Epithelial cell of proximal tubule (primary cell): ENCODE measurements around the gene ATP9A. TPM values are rescaled to one million over a fixed set of nuclear protein-coding genes. Genes with fewer than 3 reads are reported as not detected.

Experiments
- DNase-seq: peaks from one replicate; pipeline ENCODE4 v3.0.0-alpha.2; 2011; ENCODE audit warnings: low read depth
- H3K4me3 ChIP-seq: 2 replicates; pipeline ENCODE4 v1.5.1; 2011; ENCODE audit warnings: low read depth, mild to moderate bottlenecking, low read length
- CTCF ChIP-seq: conservative IDR thresholded peaks from 2 replicates; pipeline ENCODE4 v1.5.1; 2012; ENCODE audit warnings: low read depth, mild to moderate bottlenecking, low read length
- total RNA-seq: library from RNA; depleted of rRNA; stranded (reverse); fragments of >200 nt; gene quantifications from 2 replicates; pipeline ENCODE4 v1.2.3, GENCODE V29; 2015

The ATP9A gene
- total RNA-seq, 1 donor from 2014 or later: 22.5 TPM

GRCh38 chr20:51613580-51613979 lies 154.6 kb downstream of the ATP9A start:
- DNase-seq: no peak
- H3K4me3 ChIP-seq: no peak overlapping the region
- TF ChIP-seq CTCF: no peak

- H3K4me3 ChIP-seq: no peak overlapping the region
- TF ChIP-seq CTCF: no peak
- no peak for DNase-seq
These were observed 155.3 kb downstream of the ATP9A start for GRCh38 chr20:51612896-51613295.

GRCh38 chr20:51611625-51611890 lies 156.6 kb downstream of the ATP9A start:
- TF ChIP-seq CTCF: no peak
- DNase-seq: no peak

GRCh38 chr20:51610761-51611624 lies 157.2 kb downstream of the ATP9A start:
- TF ChIP-seq CTCF: no peak
- no peak for DNase-seq
- H3K4me3 ChIP-seq: no peak overlapping the region

More at GRCh38 chr20:51611625-51611890, 156.6 kb downstream of the ATP9A start:
- no peak overlapping the region for H3K4me3 ChIP-seq

GRCh38 chr20:51610111-51610510 lies 158.1 kb downstream of the ATP9A start:
- no peak overlapping the region for H3K4me3 ChIP-seq
- DNase-seq: no peak
- no peak for TF ChIP-seq CTCF

GRCh38 chr20:51609251-51609650 lies 158.9 kb downstream of the ATP9A start:
- TF ChIP-seq CTCF: no peak
- DNase-seq: no peak
- no peak overlapping the region for H3K4me3 ChIP-seq

- no peak overlapping the region for H3K4me3 ChIP-seq
- TF ChIP-seq CTCF: no peak
- no peak for DNase-seq
These were observed 160.1 kb downstream of the ATP9A start for GRCh38 chr20:51608061-51608460.
